Measurements from ENCODE around the gene PNMA8A. TPM values are rescaled to one million over a fixed set of nuclear protein-coding genes. Genes with fewer than 3 reads are reported as not detected.
"Not testable (repeated sequence)": the region's sequence is repeated elsewhere in the genome, so short reads cannot be mapped to it uniquely, and the experiment has no call there.

The PNMA8A gene
- total and polyA plus RNA-seq, 7 experiments from 2014 or later = 0.62 to 0.86 TPM; not detected in 5

DNA sequence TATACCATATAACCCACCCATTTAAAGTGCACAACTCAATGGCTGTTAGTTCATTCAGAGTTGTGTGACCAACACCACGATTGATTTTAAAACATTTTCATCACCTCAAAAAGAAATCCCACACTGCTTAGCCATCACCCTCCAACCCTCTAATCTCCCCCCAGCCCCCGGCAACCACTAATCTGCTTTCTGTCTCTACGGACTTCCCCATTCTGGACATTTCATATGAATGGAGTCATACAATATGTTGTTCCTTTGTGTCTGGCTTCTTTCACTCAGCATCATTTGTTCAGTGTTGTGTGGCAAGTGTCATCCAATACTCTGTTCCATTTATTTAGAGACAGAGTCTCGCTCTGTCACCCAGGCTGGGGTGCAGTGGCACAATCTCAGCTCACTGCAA is 28.3 kb upstream of the PNMA8A start:
- Histone ChIP-seq H3K27me3 (ENCODE audit: control insufficient read depth in 2 of 2, insufficient read depth in 2 of 2, low read length in 2 of 2) (no peaks in the 10 kb centered on the region), H3K4me1 (ENCODE audit: control insufficient read depth in 2 of 2, insufficient read depth in 2 of 2, low read length in 2 of 2) (no peaks in the 10 kb centered on the region), H3K27ac (ENCODE audit: low read depth, low read length) (no peak overlapping the region), H3K4me3 (ENCODE audit: low read length) (no peak overlapping the region), H3K36me3 (ENCODE audit: control insufficient read depth in 2 of 3, insufficient read depth in 3 of 3, low read length in 3 of 3) (no peaks in the 10 kb centered on the region), H3K9me3 (ENCODE audit: control insufficient read depth in 2 of 3, low read length in 3 of 3) (no peaks in the 10 kb centered on the region)
- no peak for ATAC-seq
- Mint-ChIP-seq H3K4me1 (peaks cover 0 to 10% (median 3%) of the 10 kb centered on the region in 7 donors), H3K27me3 (peaks cover 12 to 53% (median 16%) of the 10 kb centered on the region in 5 donors), H3K27ac (peak overlapping the region in 1 of 9 donors; percentile 3), H3K36me3 (no peaks in the 10 kb centered on the region), H3K4me3 (no peak overlapping the region), H3K9me3 (no peaks in the 10 kb centered on the region)
- no peak for DNase-seq
- ChIA-PET CTCF (interaction anchor here (0.7 to 1.2 kb wide), 2 partner anchors 11 to 131 kb away, joined by 3 to 4 read pairs; no protein-coding TSS in a partner anchor), POLR2A (interaction anchor here (0.9 kb wide), 1 partner anchor 9 kb away, joined by 3 read pairs; no protein-coding TSS in a partner anchor)
- intact Hi-C loops (cut with micrococcal nuclease) = no loop called here

DNA sequence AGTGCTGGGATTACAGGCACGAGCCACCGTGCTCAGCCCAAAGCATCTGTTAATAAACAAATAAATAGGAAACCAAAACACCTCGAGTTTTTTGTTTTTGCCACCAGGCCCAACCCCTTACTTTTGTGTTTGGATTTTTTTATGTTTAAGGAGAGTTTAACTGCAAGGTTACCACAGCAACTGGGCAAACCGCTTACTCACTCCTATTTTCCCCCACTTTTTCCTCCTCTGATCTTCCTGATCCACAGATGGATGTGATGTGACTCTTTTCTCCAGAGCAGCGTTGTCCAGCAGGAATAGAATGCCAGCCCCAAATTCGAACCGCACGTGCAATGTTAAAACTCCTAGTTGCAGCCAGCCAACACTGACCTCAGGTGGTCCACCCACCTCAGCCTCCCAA is 26.4 kb upstream of the PNMA8A start:
- ATAC-seq = no peak

DNA sequence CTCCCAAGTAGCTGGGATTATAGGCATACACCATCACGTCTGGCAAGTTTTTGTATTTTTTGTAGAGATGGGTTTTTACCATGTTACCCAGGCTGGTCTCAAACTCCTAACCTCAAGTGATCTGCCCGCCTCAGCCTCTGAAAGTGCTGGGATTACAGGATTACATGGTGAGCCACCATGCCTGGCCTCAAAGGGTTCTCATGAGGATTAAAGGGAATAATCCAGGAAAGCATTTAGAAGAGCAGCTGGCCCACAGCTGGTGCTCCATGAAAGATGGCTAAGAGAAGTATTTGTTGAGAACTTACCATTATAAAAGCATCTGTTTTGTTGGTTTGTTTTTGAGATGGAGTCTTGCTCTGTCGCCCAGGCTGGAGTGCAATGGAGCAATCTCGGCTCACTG is 25.5 kb upstream of the PNMA8A start:
- CTCF ChIA-PET = interaction anchor here (0.6 to 1.2 kb wide), 2 partner anchors 14 to 97 kb away, joined by 3 read pairs; no protein-coding TSS in a partner anchor
- H3K9me3 Mint-ChIP-seq; intact Hi-C loops (cut with micrococcal nuclease); H3K27ac ChIP-seq (ENCODE audit: low read depth, low read length); H3K27ac Mint-ChIP-seq; H3K36me3 ChIP-seq (ENCODE audit: control insufficient read depth in 2 of 3, insufficient read depth in 3 of 3, low read length in 3 of 3); POLR2A ChIA-PET; DNase-seq; H3K4me3 Mint-ChIP-seq; H3K36me3 Mint-ChIP-seq; H3K4me3 ChIP-seq (ENCODE audit: low read length); H3K27me3 ChIP-seq (ENCODE audit: control insufficient read depth in 2 of 2, insufficient read depth in 2 of 2, low read length in 2 of 2); H3K9me3 ChIP-seq (ENCODE audit: control insufficient read depth in 2 of 3, low read length in 3 of 3); ATAC-seq: not testable (repeated sequence)
- peaks cover 21 to 73% (median 30%) of the 10 kb centered on the region in 5 donors for H3K27me3 Mint-ChIP-seq
- H3K4me1 ChIP-seq (ENCODE audit: control insufficient read depth in 2 of 2, insufficient read depth in 2 of 2, low read length in 2 of 2) = peaks cover 0 to 11% of the 10 kb centered on the region in 2 donors
- H3K4me1 Mint-ChIP-seq = peaks cover 7 to 20% (median 16%) of the 10 kb centered on the region in 7 donors

More for the DNA sequence above, 26.4 kb upstream of the PNMA8A start:
- no peak for DNase-seq
- H3K36me3 Mint-ChIP-seq = no peaks in the 10 kb centered on the region
- H3K27ac Mint-ChIP-seq = no peak overlapping the region
- CTCF ChIA-PET = no interaction called here
- Histone ChIP-seq H3K36me3 (ENCODE audit: control insufficient read depth in 2 of 3, insufficient read depth in 3 of 3, low read length in 3 of 3) (no peaks in the 10 kb centered on the region), H3K4me3 (ENCODE audit: low read length) (no peak overlapping the region), H3K9me3 (ENCODE audit: control insufficient read depth in 2 of 3, low read length in 3 of 3) (no peaks in the 10 kb centered on the region), H3K4me1 (ENCODE audit: control insufficient read depth in 2 of 2, insufficient read depth in 2 of 2, low read length in 2 of 2) (peaks cover 0 to 3% of the 10 kb centered on the region in 2 donors), H3K27me3 (ENCODE audit: control insufficient read depth in 2 of 2, insufficient read depth in 2 of 2, low read length in 2 of 2) (no peaks in the 10 kb centered on the region), H3K27ac (ENCODE audit: low read depth, low read length) (no peak overlapping the region)
- peaks cover 5 to 20% (median 12%) of the 10 kb centered on the region in 7 donors for H3K4me1 Mint-ChIP-seq
- H3K4me3 Mint-ChIP-seq = no peak overlapping the region
- intact Hi-C loops (cut with micrococcal nuclease) = no loop called here
- POLR2A ChIA-PET = interaction anchor here (0.6 kb wide), 1 partner anchor 40 kb away, joined by 3 read pairs; no protein-coding TSS in a partner anchor
- no peaks in the 10 kb centered on the region for H3K9me3 Mint-ChIP-seq
- peaks cover 18 to 66% (median 26%) of the 10 kb centered on the region in 5 donors for H3K27me3 Mint-ChIP-seq

DNA sequence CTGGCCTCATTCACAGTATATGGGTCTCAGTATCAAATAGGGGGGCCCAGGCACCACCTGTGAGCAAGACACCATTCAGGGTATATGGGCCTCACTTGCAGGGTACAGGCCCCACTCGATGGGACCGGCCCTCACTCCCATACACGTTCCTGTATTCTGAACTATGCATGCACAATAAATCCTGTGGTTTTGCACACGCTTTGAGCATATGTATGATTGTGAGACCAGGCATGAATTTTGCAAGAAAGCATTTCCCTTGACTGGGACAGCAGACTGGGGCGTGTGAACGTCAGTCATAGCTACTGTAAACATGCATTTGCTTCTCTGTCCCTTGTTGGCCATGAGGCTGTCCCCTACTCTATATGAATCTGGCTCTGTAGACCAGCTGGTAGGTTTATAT is 24.9 kb upstream of the PNMA8A start:
- H3K27ac Mint-ChIP-seq = no peak overlapping the region
- H3K4me3 Mint-ChIP-seq = peak overlapping the region in 2 of 10 donors; percentile 53 to 96
- ChIA-PET POLR2A (no interaction called here), CTCF (interaction anchor here (1.2 kb wide), 1 partner anchor 15 kb away, joined by 3 read pairs; no protein-coding TSS in a partner anchor)
- peaks cover 7 to 25% (median 19%) of the 10 kb centered on the region in 7 donors for H3K4me1 Mint-ChIP-seq
- H3K36me3 Mint-ChIP-seq = no peaks in the 10 kb centered on the region
- no peak for DNase-seq
- ATAC-seq = no peak
- H3K27ac ChIP-seq (ENCODE audit: low read depth, low read length) = no peak overlapping the region
- H3K27me3 Mint-ChIP-seq = peaks cover 26 to 79% (median 35%) of the 10 kb centered on the region in 5 donors
- H3K9me3 ChIP-seq (ENCODE audit: control insufficient read depth in 2 of 3, low read length in 3 of 3) = no peaks in the 10 kb centered on the region
- peaks cover 0 to 7% of the 10 kb centered on the region in 2 donors for H3K27me3 ChIP-seq (ENCODE audit: control insufficient read depth in 2 of 2, insufficient read depth in 2 of 2, low read length in 2 of 2)
- intact Hi-C loops (cut with micrococcal nuclease) = no loop called here
- no peaks in the 10 kb centered on the region for H3K36me3 ChIP-seq (ENCODE audit: control insufficient read depth in 2 of 3, insufficient read depth in 3 of 3, low read length in 3 of 3)
- peaks cover 0 to 11% of the 10 kb centered on the region in 2 donors for H3K4me1 ChIP-seq (ENCODE audit: control insufficient read depth in 2 of 2, insufficient read depth in 2 of 2, low read length in 2 of 2)
- no peaks in the 10 kb centered on the region for H3K9me3 Mint-ChIP-seq
- no peak overlapping the region for H3K4me3 ChIP-seq (ENCODE audit: low read length)

DNA sequence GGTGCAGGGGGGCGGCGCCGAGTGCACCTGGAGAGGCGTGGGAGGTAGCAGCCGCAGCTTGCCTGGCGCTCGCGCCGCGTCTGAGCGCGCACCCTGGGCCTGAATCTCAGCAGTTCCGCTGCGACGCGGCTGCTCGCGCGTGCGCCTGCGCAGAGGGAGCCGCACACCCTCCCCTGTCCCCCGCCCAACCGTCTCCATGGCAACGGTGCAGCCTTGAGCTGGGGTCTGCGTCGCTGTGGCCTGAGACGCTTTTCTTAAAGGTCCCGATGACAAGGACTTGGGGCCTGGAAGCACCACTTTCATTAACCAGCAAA is 24.4 kb upstream of the PNMA8A start, which contains the start of gene PNMA8B:
PNMA8B (minus strand) TSS at position 82 of the 314 bp plus-strand sequence. CDS start 402 bp downstream, outside the sequence.
- Histone ChIP-seq H3K27me3 (ENCODE audit: control insufficient read depth in 2 of 2, insufficient read depth in 2 of 2, low read length in 2 of 2) (peaks cover 0 to 11% of the 10 kb centered on the region in 2 donors), H3K9me3 (ENCODE audit: control insufficient read depth in 2 of 3, low read length in 3 of 3) (no peaks in the 10 kb centered on the region), H3K4me1 (ENCODE audit: control insufficient read depth in 2 of 2, insufficient read depth in 2 of 2, low read length in 2 of 2) (peaks cover 0 to 11% of the 10 kb centered on the region in 2 donors), H3K36me3 (ENCODE audit: control insufficient read depth in 2 of 3, insufficient read depth in 3 of 3, low read length in 3 of 3) (no peaks in the 10 kb centered on the region), H3K27ac (ENCODE audit: low read depth, low read length) (no peak within 1 kb of the TSS), H3K4me3 (ENCODE audit: low read length) (no peak within 1 kb of the TSS)
- Mint-ChIP-seq H3K4me3 (peak within 1 kb of the TSS; percentile 65 to 96 (median 84)), H3K27ac (peak within 1 kb of the TSS in 6 of 9 donors; percentile 45 to 80 (median 76)), H3K36me3 (no peaks in the 10 kb centered on the region), H3K9me3 (peaks cover 0 to 1% (median 0%) of the 10 kb centered on the region in 11 donors), H3K4me1 (peaks cover 7 to 31% (median 23%) of the 10 kb centered on the region in 7 donors), H3K27me3 (peaks cover 31 to 80% (median 40%) of the 10 kb centered on the region in 5 donors)
- DNase-seq = peak in 6 of 9 donors; percentile 42 to 67 (median 62)
- ChIA-PET CTCF (no interaction called here), POLR2A (no interaction called here)
- intact Hi-C loops (cut with micrococcal nuclease) = no loop called here
- peak; percentile 69 for ATAC-seq

DNA sequence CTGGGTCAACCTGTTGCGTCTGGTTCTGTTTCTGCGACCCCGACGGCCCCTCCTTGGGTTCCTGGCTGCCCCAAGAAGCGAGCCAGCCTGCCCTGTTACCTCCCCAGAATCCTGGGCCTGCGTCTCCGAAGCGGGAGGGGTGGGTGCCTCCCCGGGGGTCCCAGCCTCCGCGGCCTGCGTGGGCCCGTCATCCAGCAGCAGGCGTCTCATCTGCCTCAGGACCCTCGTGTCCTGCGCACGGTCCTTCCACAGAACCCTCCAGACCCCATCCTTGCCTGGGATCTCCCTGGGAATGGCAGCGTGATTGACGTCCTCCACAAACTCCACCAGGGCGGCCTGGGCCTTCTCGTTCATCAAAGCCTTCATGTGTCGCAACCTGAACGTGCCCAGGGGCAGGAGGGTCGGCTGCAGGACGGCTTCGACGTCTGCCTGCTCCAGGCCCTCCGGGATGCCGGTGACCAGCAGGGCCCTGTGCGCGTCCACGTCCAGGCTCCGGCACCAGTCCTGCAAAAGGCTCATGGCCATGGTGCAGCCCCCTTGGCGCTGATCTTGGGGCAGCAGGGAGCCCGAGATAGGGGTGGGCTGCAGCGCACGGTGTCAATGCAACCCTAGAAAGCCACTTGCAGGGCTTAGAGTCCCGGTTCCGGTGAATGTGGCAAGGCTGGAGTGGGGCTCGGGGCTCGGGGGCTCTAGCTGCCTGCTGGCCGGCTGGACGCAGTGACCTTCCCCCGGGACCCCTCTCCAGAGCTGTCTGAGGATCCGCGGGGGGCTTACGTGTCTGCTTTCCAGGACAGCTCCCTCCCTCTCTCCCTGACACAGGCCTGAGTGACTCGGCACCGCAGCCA is 23.8 kb upstream of the PNMA8A start:
- Histone ChIP-seq H3K4me1 (ENCODE audit: control insufficient read depth in 2 of 2, insufficient read depth in 2 of 2, low read length in 2 of 2) (peaks cover 0 to 12% of the 10 kb centered on the region in 2 donors), H3K27me3 (ENCODE audit: control insufficient read depth in 2 of 2, insufficient read depth in 2 of 2, low read length in 2 of 2) (peaks cover 0 to 14% of the 10 kb centered on the region in 2 donors), H3K27ac (ENCODE audit: low read depth, low read length) (no peak overlapping the region), H3K4me3 (ENCODE audit: low read length) (no peak overlapping the region), H3K9me3 (ENCODE audit: control insufficient read depth in 2 of 3, low read length in 3 of 3) (no peaks in the 10 kb centered on the region), H3K36me3 (ENCODE audit: control insufficient read depth in 2 of 3, insufficient read depth in 3 of 3, low read length in 3 of 3) (no peaks in the 10 kb centered on the region)
- DNase-seq (no peak), ATAC-seq (no peak)
- ChIA-PET POLR2A (no interaction called here), CTCF (no interaction called here)
- intact Hi-C loops (cut with micrococcal nuclease) = no loop called here
- H3K36me3 Mint-ChIP-seq = no peaks in the 10 kb centered on the region
- peak overlapping the region in 9 of 10 donors; percentile 16 to 96 (median 83) for H3K4me3 Mint-ChIP-seq
- peak overlapping the region in 3 of 9 donors; percentile 45 to 76 (median 76) for H3K27ac Mint-ChIP-seq
- peaks cover 34 to 80% (median 42%) of the 10 kb centered on the region in 5 donors for H3K27me3 Mint-ChIP-seq
- peaks cover 0 to 2% (median 0%) of the 10 kb centered on the region in 11 donors for H3K9me3 Mint-ChIP-seq
- H3K4me1 Mint-ChIP-seq = peaks cover 7 to 36% (median 27%) of the 10 kb centered on the region in 7 donors

Data from naive thymus-derived CD4-positive, alpha-beta T cell (primary cell).